H9 (cell line): ENCODE data around the gene PLEKHA7. TPM values are rescaled to one million over a fixed set of nuclear protein-coding genes. Genes with fewer than 3 reads are reported as not detected.

Experiments used
- DNase-seq: peaks from one replicate; pipeline ENCODE4 v3.0.0-alpha.2; 2017
- H2AFZ ChIP-seq: one replicate; pipeline ENCODE4 v1.6.1; 2013; ENCODE audit warnings: mild to moderate bottlenecking, low read length, control low read depth, moderate library complexity
- H2AK5ac ChIP-seq: 2 replicates; pipeline ENCODE4 v1.6.1; 2013; ENCODE audit warnings: low read length, control low read depth, mixed read lengths; ENCODE audit not compliant: insufficient read length
- H2BK120ac ChIP-seq: one replicate; pipeline ENCODE4 v1.6.1; 2013; ENCODE audit warnings: low read depth, mild to moderate bottlenecking, low read length, control low read depth, inconsistent platforms; ENCODE audit not compliant: poor library complexity, severe bottlenecking
- H2BK12ac ChIP-seq: 2 replicates; pipeline ENCODE4 v1.6.1; 2013; ENCODE audit warnings: low read length, control low read depth, mixed read lengths, low read depth; ENCODE audit not compliant: insufficient read length
- H2BK15ac ChIP-seq: 2 replicates; pipeline ENCODE4 v1.6.1; 2013; ENCODE audit warnings: low read depth, low read length, control low read depth
- H2BK20ac ChIP-seq: one replicate; pipeline ENCODE4 v1.6.1; 2013; ENCODE audit warnings: low read depth, mild to moderate bottlenecking, low read length, control low read depth, inconsistent platforms; ENCODE audit not compliant: poor library complexity, severe bottlenecking
- H2BK5ac ChIP-seq: 2 replicates; pipeline ENCODE4 v1.6.1; 2013; ENCODE audit warnings: low read length, control low read depth, mixed read lengths; ENCODE audit not compliant: insufficient read length
- H3K14ac ChIP-seq: 2 replicates; pipeline ENCODE4 v1.6.1; 2013; ENCODE audit warnings: low read length, control low read depth; ENCODE audit not compliant: insufficient read depth
- H3K18ac ChIP-seq: 2 replicates; pipeline ENCODE4 v1.6.1; 2013; ENCODE audit warnings: low read depth, mild to moderate bottlenecking, mixed read lengths, low read length, control low read depth; ENCODE audit not compliant: insufficient read length
- H3K23ac ChIP-seq: 2 replicates; pipeline ENCODE4 v1.6.1; 2013; ENCODE audit warnings: low read length, control low read depth, mixed read lengths, low read depth; ENCODE audit not compliant: insufficient read length
- H3K23me2 ChIP-seq: 2 replicates; pipeline ENCODE4 v1.6.1; 2013; ENCODE audit warnings: low read depth, mild to moderate bottlenecking, mixed read lengths, low read length, control low read depth; ENCODE audit not compliant: insufficient read length, poor library complexity, severe bottlenecking
- H3K27ac ChIP-seq: 2 replicates; pipeline ENCODE4 v1.5.1; 2013; ENCODE audit warnings: low read length, control low read depth, mixed read lengths, low read depth; ENCODE audit not compliant: insufficient read length
- H3K27me3 ChIP-seq: 2 replicates; pipeline ENCODE4 v1.6.1; 2013; ENCODE audit warnings: low read length, control low read depth, inconsistent platforms; ENCODE audit not compliant: insufficient read depth
- H3K4ac ChIP-seq: 2 replicates; pipeline ENCODE4 v1.6.1; 2013; ENCODE audit warnings: low read depth, mild to moderate bottlenecking, control low read depth, inconsistent platforms, low read length, moderate library complexity
- H3K4me1 ChIP-seq: 2 replicates; pipeline ENCODE4 v1.6.1; 2013; ENCODE audit warnings: low read length, control low read depth, inconsistent platforms; ENCODE audit not compliant: insufficient read depth
- H3K4me2 ChIP-seq: 2 replicates; pipeline ENCODE4 v1.6.1; 2013; ENCODE audit warnings: low read length, control low read depth, mixed read lengths; ENCODE audit not compliant: insufficient read length, insufficient read depth
- H3K56ac ChIP-seq: 2 replicates; pipeline ENCODE4 v1.6.1; 2013; ENCODE audit warnings: low read depth, mild to moderate bottlenecking, mixed read lengths, low read length, control low read depth; ENCODE audit not compliant: insufficient read length
- H3K79me1 ChIP-seq: 2 replicates; pipeline ENCODE4 v1.6.1; 2013; ENCODE audit warnings: low read depth, mild to moderate bottlenecking, moderate library complexity, low read length, control low read depth, inconsistent platforms; ENCODE audit not compliant: insufficient read depth, poor library complexity, severe bottlenecking
- H3K79me2 ChIP-seq: 2 replicates; pipeline ENCODE4 v1.6.1; 2013; ENCODE audit warnings: low read length, control low read depth, inconsistent platforms; ENCODE audit not compliant: insufficient read depth
- H3K9ac ChIP-seq: 2 replicates; pipeline ENCODE4 v1.6.1; 2013; ENCODE audit warnings: low read length, control low read depth, mixed read lengths; ENCODE audit not compliant: insufficient read length; ENCODE audit errors: extremely low read depth
- H3K9me3 ChIP-seq: one replicate; pipeline ENCODE4 v1.6.1; 2013; ENCODE audit warnings: low read depth, low read length, inconsistent platforms; ENCODE audit not compliant: control insufficient read depth
- H3T11ph ChIP-seq: one replicate; pipeline ENCODE4 v1.6.1; 2013; ENCODE audit warnings: mild to moderate bottlenecking, low read length, control low read depth, inconsistent platforms
- H4K20me1 ChIP-seq: one replicate; pipeline ENCODE4 v1.6.1; 2013; ENCODE audit not compliant: control insufficient read depth, insufficient read length, insufficient read depth
- H4K5ac ChIP-seq: 2 replicates; pipeline ENCODE4 v1.6.1; 2013; ENCODE audit warnings: low read depth, mild to moderate bottlenecking, mixed read lengths, low read length, control low read depth; ENCODE audit not compliant: insufficient read length
- H4K8ac ChIP-seq: replicated peaks from 2 replicates; pipeline ENCODE4 v1.6.1; 2013; ENCODE audit warnings: low read length, control low read depth, mixed read lengths, low read depth; ENCODE audit not compliant: insufficient read length
- H4K91ac ChIP-seq: 2 replicates; pipeline ENCODE4 v1.6.1; 2013; ENCODE audit warnings: low read depth, mild to moderate bottlenecking, moderate library complexity, mixed read lengths, low read length, control low read depth; ENCODE audit not compliant: insufficient read length
- H3K27ac Mint-ChIP-seq, 3 experiments: 2 replicates in 2 of 3; 3 replicates in 1 of 3; pipeline ENCODE4 v1.8.0; 2020 to 2021; ENCODE audit warnings: mixed read lengths in 3 of 3, mild to moderate bottlenecking in 1 of 3, moderate library complexity in 1 of 3
- H3K27me3 Mint-ChIP-seq: 2 replicates; pipeline ENCODE4 v1.8.0; 2021; ENCODE audit warnings: low read depth, mild to moderate bottlenecking, moderate library complexity, mixed read lengths
- H3K36me3 Mint-ChIP-seq, 3 experiments: 2 replicates in 2 of 3; 3 replicates in 1 of 3; pipeline ENCODE4 v1.8.0; 2020 to 2021; ENCODE audit warnings: low read depth in 3 of 3, mixed read lengths in 3 of 3; ENCODE audit not compliant: insufficient read depth in 1 of 3
- H3K4me1 Mint-ChIP-seq, 2 experiments: 2 replicates each; pipeline ENCODE4 v1.8.0; 2020; ENCODE audit warnings: mixed read lengths in 2 of 2
- H3K4me3 Mint-ChIP-seq, 2 experiments: 2 replicates in 1 of 2; 3 replicates in 1 of 2; pipeline ENCODE4 v1.8.0; 2020 to 2021; ENCODE audit warnings: mild to moderate bottlenecking in 2 of 2, mixed read lengths in 2 of 2, moderate library complexity in 1 of 2
- H3K9me3 Mint-ChIP-seq, 2 experiments: 2 replicates in 1 of 2; 3 replicates in 1 of 2; pipeline ENCODE4 v1.8.0; 2020; ENCODE audit warnings: mild to moderate bottlenecking in 2 of 2, mixed read lengths in 2 of 2, moderate library complexity in 1 of 2
- CTCF ChIP-seq: fragments of 200-600 bp; sonication (generic); conservative IDR thresholded peaks from 3 replicates; pipeline ENCODE4 v1.8.0; 2021; ENCODE audit warnings: antibody characterized with exemption, mild to moderate bottlenecking
- WGBS: extraction: QIAGEN DNeasy Blood & Tissue Kit; methylation state at CpG from one replicate; pipeline ENCODE4 v1.1.7; 2013; ENCODE audit warnings: missing lambda C conversion rate, low lambda C conversion rate, mixed read lengths; ENCODE audit not compliant: insufficient read length; ENCODE audit errors: extremely low coverage; 5-methylcytosine and 5-hydroxymethylcytosine counted together
- total RNA-seq: library from RNA; stranded (reverse); gene quantifications from 2 replicates; pipeline ENCODE4 v1.2.1, GENCODE V29; 2021

Gene PLEKHA7
- total RNA-seq, 1 experiment from 2014 or later, result 21.0 TPM

- H4K20me1 ChIP-seq, result no peaks in the 10 kb centered on the region
- H3K36me3 Mint-ChIP-seq, result 0 out of 7 replicates have a peak, but pooled peaks cover 0 to 1% (median 0%) of the 10 kb centered on the region in 3 experiments
- peak overlapping the region in 1 of 3 experiments; percentile 12; a peak in 1 of 7 replicates for H3K27ac Mint-ChIP-seq
- no peak overlapping the region for H2AFZ ChIP-seq
- H3K27me3 Mint-ChIP-seq, result no peaks in the 10 kb centered on the region
- H3K4me1 Mint-ChIP-seq, result peaks cover 15 to 18% of the 10 kb centered on the region in 2 experiments
- no peak overlapping the region for H2BK12ac ChIP-seq
- no peaks in the 10 kb centered on the region for H3K23me2 ChIP-seq
- no peaks in the 10 kb centered on the region for H3K27me3 ChIP-seq
- H4K5ac ChIP-seq, result no peak overlapping the region
- no peak for DNase-seq
- H3K79me1 ChIP-seq, result no peaks in the 10 kb centered on the region
- no peak overlapping the region for H2BK5ac ChIP-seq
- no peaks in the 10 kb centered on the region for H3K4me1 ChIP-seq
- H2BK15ac ChIP-seq, result no peak overlapping the region
- H3K18ac ChIP-seq, result no peak overlapping the region
- no peak overlapping the region for H2AK5ac ChIP-seq
- no peak overlapping the region for H4K91ac ChIP-seq
- H3K79me2 ChIP-seq, result no peaks in the 10 kb centered on the region
- H3K23ac ChIP-seq, result no peak overlapping the region
- H3K4me2 ChIP-seq, result no peak overlapping the region
- no peak overlapping the region for H3K14ac ChIP-seq
- no peak overlapping the region for H2BK20ac ChIP-seq
- no peak overlapping the region for H3K4ac ChIP-seq
- WGBS, result no CpG with 5 or more reads among the region's 3 CpGs
- no peak overlapping the region for H3K56ac ChIP-seq
- no peak overlapping the region for H3K4me3 Mint-ChIP-seq
- H4K8ac ChIP-seq, result no peak overlapping the region
- no peaks in the 10 kb centered on the region for H3K9me3 Mint-ChIP-seq
- no peaks in the 10 kb centered on the region for H3K9me3 ChIP-seq
- H2BK120ac ChIP-seq, result no peak overlapping the region
- no peak overlapping the region for H3K27ac ChIP-seq
- H3K9ac ChIP-seq, result no peak overlapping the region
- TF ChIP-seq CTCF, result no peak
- no peak overlapping the region for H3T11ph ChIP-seq
Observed at GRCh38 chr11:16862726-16863125, 151.5 kb downstream of the PLEKHA7 start.
